HEK293T (cell line): Measurements from ENCODE around the gene ZNF101.

Experiments
- CTCF ChIA-PET: fragments of 350-600 bp; formaldehyde crosslinking; extraction: SDS; loops from one replicate; lab custom pipeline; 2021; ENCODE audit warnings: antibody characterized with exemption, inconsistent platforms; lab: Yijun Ruan, JAX
- POLR2A ChIA-PET: fragments of 350-600 bp; formaldehyde crosslinking; extraction: SDS; loops from one replicate; lab custom pipeline; 2020; ENCODE audit warnings: antibody characterized with exemption, inconsistent platforms; lab: Yijun Ruan, JAX
- DNase-seq: peaks from one replicate; pipeline ENCODE4 v3.0.0; 2012; ENCODE audit warnings: mixed read lengths; ENCODE audit errors: extremely low spot score
- ARNT ChIP-seq: fragments of 450-650 bp; IDR thresholded peaks from 2 replicates; pipeline ENCODE4 v1.6.1; 2017; ENCODE audit warnings: mild to moderate bottlenecking
- BHLHE40 ChIP-seq: fragments of 450-650 bp; IDR thresholded peaks from 2 replicates; pipeline ENCODE4 v1.6.1; 2016; ENCODE audit warnings: mild to moderate bottlenecking, moderate library complexity, borderline replicate concordance
- CTBP1 ChIP-seq: fragments of 450-650 bp; IDR thresholded peaks from 2 replicates; pipeline ENCODE4 v1.6.1; 2016; ENCODE audit warnings: borderline replicate concordance
- ELF4 ChIP-seq: fragments of 450-650 bp; IDR thresholded peaks from 2 replicates; pipeline ENCODE4 v1.6.1; 2017; ENCODE audit warnings: antibody characterized with exemption
- FOXA1 ChIP-seq: fragments of 450-650 bp; IDR thresholded peaks from 2 replicates; pipeline ENCODE4 v1.6.1; 2016; ENCODE audit warnings: mild to moderate bottlenecking
- FOXK2 ChIP-seq: fragments of 450-650 bp; IDR thresholded peaks from 2 replicates; pipeline ENCODE4 v1.6.1; 2016; ENCODE audit warnings: mild to moderate bottlenecking
- FOXM1 ChIP-seq: fragments of 450-650 bp; IDR thresholded peaks from 2 replicates; pipeline ENCODE4 v1.6.1; 2017; ENCODE audit warnings: mild to moderate bottlenecking, borderline replicate concordance
- HDGF ChIP-seq: fragments of 450-650 bp; IDR thresholded peaks from 2 replicates; pipeline ENCODE4 v1.6.1; 2017; ENCODE audit warnings: antibody characterized with exemption, borderline replicate concordance
- L3MBTL2 ChIP-seq: fragments of 450-650 bp; conservative IDR thresholded peaks from 2 replicates; pipeline ENCODE4 v1.6.1; 2016; ENCODE audit warnings: mild to moderate bottlenecking
- LEF1 ChIP-seq: fragments of 450-650 bp; IDR thresholded peaks from 2 replicates; pipeline ENCODE4 v1.6.1; 2017; ENCODE audit warnings: mild to moderate bottlenecking, borderline replicate concordance
- NFRKB ChIP-seq: fragments of 450-650 bp; IDR thresholded peaks from 2 replicates; pipeline ENCODE4 v1.6.1; 2016; ENCODE audit warnings: mild to moderate bottlenecking, moderate library complexity
- PKNOX1 ChIP-seq: fragments of 450-650 bp; IDR thresholded peaks from 2 replicates; pipeline ENCODE4 v1.6.1; 2016
- SP1 ChIP-seq: fragments of 450-650 bp; IDR thresholded peaks from 2 replicates; pipeline ENCODE4 v1.6.1; 2017
- SUZ12 ChIP-seq: fragments of 450-650 bp; IDR thresholded peaks from 2 replicates; pipeline ENCODE4 v1.6.1; 2016; ENCODE audit warnings: mild to moderate bottlenecking
- TARDBP ChIP-seq: fragments of 450-650 bp; IDR thresholded peaks from 2 replicates; pipeline ENCODE4 v1.6.1; 2016
- ZNF384 ChIP-seq: fragments of 450-650 bp; IDR thresholded peaks from 2 replicates; pipeline ENCODE4 v1.6.1; 2016

Gene ZNF101

DNA sequence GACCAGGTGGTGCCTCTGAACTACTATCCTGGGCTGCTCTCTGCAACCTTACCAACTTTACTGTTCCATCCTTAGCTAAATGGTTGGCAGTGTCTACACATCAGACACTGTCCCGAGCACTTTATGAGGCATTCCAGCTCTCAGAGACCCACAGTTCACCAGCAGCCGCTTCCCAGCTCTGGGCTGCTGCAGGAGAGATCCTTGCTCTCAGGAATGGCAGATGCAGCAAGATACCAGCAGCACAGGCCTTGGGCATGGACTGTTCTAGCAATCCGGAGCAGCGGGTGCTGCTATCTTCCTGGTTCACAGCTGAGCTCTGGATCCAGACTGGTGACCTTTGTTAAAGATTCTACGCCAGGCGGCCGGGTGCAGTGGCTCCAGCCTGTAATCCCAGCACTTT lies 37.3 kb upstream of the ZNF101 start:
- POLR2A ChIA-PET, result no interaction called here
- TF ChIP-seq ELF4 (no peak), BHLHE40 (no peak), ZNF384 (no peak), HDGF (no peak), FOXA1 (no peak), SP1 (no peak), LEF1 (no peak), FOXM1 (no peak), PKNOX1 (no peak), TARDBP (no peak), CTBP1 (no peak), FOXK2 (no peak), SUZ12 (no peak)
- CTCF ChIA-PET, result no interaction called here
- DNase-seq, result no peak

DNA sequence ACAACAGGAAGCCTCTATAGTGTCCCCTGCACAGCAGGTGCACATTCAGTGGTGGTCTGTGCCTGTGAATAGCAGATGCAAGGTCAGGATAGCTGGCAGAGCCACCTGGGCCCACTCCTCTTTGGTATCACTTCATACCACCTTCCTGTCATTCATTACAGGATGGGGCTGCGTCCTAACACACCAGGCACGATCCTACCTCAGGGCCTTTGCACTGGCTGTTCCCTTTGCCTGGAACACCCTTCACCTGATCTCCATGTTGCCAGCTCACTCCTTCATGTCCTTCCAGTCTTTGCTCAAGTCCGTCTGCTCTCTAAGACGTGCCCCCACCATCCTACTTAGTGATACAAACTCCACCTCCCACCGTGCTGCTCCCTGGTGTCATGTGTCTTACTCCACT lies 36.0 kb upstream of the ZNF101 start:
- TF ChIP-seq FOXK2 (no peak), ZNF384 (peak; percentile 50; the same call in 1 of the 2 replicates)
- CTCF ChIA-PET, result interaction anchor here (0.6 kb wide), 1 partner anchor 154 kb away, joined by 3 read pairs; no protein-coding TSS in a partner anchor
- no peak for DNase-seq
- POLR2A ChIA-PET, result no interaction called here

GRCh38 chr19:19633711-19634515 lies 34.7 kb upstream of the ZNF101 start:
- ChIA-PET CTCF (no interaction called here), POLR2A (no interaction called here)
- DNase-seq, result no peak
- TF ChIP-seq FOXK2 (no peak), ZNF384 (no peak), NFRKB (no peak)

DNA sequence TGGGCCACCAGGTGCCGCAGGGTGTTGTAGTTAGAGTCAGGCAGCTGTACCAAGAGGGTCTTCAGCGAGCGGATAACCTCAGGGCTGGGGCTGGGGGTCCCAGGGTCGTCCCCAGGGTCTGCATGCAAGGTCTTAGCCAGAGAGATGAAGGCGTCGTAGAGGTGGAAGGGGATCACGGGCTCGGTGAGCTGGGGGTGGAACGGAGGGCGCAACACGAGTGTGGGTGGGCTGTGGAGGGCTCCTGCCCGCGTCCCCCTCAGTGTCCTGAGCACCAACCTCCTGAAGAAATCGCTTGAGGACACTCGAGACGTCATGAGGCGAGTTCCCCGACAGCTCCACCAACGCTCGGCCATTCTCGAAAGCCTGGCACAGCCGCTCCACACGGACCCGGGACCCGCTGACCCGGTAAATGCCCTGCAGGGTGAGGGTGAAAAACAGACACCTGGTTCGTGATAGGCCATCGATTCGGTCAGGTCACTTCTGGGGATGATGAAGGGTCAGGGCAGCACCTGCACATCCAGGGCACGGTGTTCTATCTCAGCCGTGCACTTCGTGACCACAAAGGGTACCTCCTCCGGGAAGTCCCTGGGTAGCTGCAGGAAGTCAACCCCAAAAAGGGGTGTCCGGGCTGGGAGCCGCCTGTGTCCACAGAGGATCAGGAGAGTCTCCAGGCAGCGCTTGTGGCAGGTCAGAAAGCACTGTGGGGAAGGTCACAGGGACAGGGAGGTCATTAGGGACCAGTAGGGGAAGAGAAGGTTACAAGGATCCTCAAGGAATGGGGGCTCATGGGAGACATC lies 33.9 kb upstream of the ZNF101 start:
- ChIA-PET POLR2A (no interaction called here), CTCF (no interaction called here)
- TF ChIP-seq SUZ12 (no peak), FOXK2 (no peak), L3MBTL2 (no peak), ARNT (no peak), LEF1 (no peak), TARDBP (no peak), PKNOX1 (no peak), ZNF384 (no peak), BHLHE40 (no peak)
- no peak for DNase-seq

DNA sequence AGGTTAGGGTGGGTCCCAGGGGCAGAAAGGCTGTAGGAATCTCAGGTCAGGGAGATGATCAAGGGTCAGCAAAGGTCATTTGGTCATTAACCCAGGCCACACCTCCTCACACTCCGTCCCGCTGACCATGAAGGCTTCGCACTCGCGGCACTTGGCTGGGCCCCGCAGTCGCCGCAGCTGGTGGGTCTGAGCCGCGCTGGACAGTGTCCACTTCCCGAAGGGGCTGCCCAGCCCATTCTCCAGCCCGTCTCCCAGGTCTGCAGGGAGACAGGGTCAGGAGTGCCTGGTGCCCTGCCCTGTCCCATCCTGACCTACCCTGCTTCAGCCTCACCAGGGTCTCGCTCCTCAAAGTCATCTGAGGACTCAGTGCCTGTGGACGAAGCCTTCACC lies 33.3 kb upstream of the ZNF101 start:
- DNase-seq, result no peak
- no peak for TF ChIP-seq L3MBTL2
- TF ChIP-seq ARNT, result no peak
- TF ChIP-seq BHLHE40, result no peak
- no peak for TF ChIP-seq ZNF384
- TF ChIP-seq HDGF, result no peak
- TF ChIP-seq FOXM1, result no peak
- TF ChIP-seq LEF1, result no peak
- no peak for TF ChIP-seq FOXK2
- TF ChIP-seq SP1, result no peak
- TF ChIP-seq FOXA1, result no peak
- TF ChIP-seq TARDBP, result no peak
- TF ChIP-seq NFRKB, result no peak
- no peak for TF ChIP-seq CTBP1
- no peak for TF ChIP-seq ELF4
- POLR2A ChIA-PET, result no interaction called here
- CTCF ChIA-PET, result no interaction called here

DNA sequence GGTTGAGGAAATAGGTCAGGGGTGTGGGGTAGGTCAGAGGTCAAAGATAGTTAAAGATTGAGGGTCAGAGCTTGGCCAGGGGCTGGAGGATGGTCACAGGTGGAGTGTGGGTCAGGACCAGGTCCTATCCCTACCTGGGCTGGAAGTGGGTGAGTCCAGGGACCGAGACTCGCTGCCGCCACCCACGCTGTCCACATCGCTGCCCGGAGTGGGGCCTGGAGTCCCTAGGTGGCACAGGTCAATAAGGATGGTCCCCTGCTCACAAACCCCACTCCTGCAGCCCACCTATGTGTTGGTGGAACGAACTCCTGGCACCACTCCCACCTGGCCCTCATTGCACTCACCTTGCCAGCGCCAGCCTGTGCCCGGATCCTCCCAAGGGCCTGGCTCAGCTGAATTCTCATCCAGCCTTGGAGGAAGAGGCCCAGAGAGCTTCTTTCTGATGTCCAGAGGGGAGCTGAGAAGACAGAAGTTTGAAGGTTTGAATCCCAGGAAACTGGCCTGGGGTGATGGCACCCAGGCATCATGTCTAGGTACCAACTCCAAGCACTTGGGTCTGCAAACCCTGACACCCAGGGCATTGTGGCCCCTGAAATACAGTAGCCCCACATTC lies 32.0 kb upstream of the ZNF101 start:
- CTCF ChIA-PET, result interaction anchor here (0.6 kb wide), 1 partner anchor 24 kb away, joined by 3 read pairs; no protein-coding TSS in a partner anchor
- POLR2A ChIA-PET, result no interaction called here
- TF ChIP-seq SP1 (no peak), TARDBP (no peak), HDGF (no peak), NFRKB (no peak), ARNT (no peak), PKNOX1 (no peak), FOXK2 (no peak), BHLHE40 (no peak), LEF1 (no peak), FOXA1 (no peak), ELF4 (no peak), L3MBTL2 (no peak), CTBP1 (no peak), SUZ12 (no peak), ZNF384 (no peak), FOXM1 (no peak)
- DNase-seq, result no peak
